Epidermal melanocyte (primary cell): Measurements from ENCODE around the gene STXBP6.
"Not testable (repeated sequence)": the region's sequence is repeated elsewhere in the genome, so short reads cannot be mapped to it uniquely, and the experiment has no call there.

Source experiments
- DNase-seq: peaks from one replicate; pipeline ENCODE4 v3.0.0; 2011; ENCODE audit warnings: low spot score; ENCODE audit not compliant: insufficient read length

The STXBP6 gene

GRCh38 chr14:24806061-24806678 lies 243.8 kb downstream of the STXBP6 start:
- DNase-seq: peak; percentile 22

GRCh38 chr14:24804552-24805212 lies 245.3 kb downstream of the STXBP6 start:
- no peak for DNase-seq

- DNase-seq: no peak
Measured at GRCh38 chr14:24803933-24804494, 245.9 kb downstream of the STXBP6 start.

- not testable (repeated sequence) for DNase-seq
Measured at GRCh38 chr14:24803426-24803825, 246.5 kb downstream of the STXBP6 start.

- no peak for DNase-seq
Measured at GRCh38 chr14:24802236-24802635, 247.7 kb downstream of the STXBP6 start.

GRCh38 chr14:24801024-24801423 lies 248.9 kb downstream of the STXBP6 start:
- no peak for DNase-seq

GRCh38 chr14:24798911-24799462 lies 251.0 kb downstream of the STXBP6 start:
- no peak for DNase-seq

GRCh38 chr14:24795406-24795805 lies 254.5 kb downstream of the STXBP6 start:
- no peak for DNase-seq

GRCh38 chr14:24794644-24795305 lies 255.2 kb downstream of the STXBP6 start:
- no peak for DNase-seq

GRCh38 chr14:24790196-24790595 lies 259.8 kb downstream of the STXBP6 start:
- DNase-seq: no peak

GRCh38 chr14:24789378-24789884 lies 260.5 kb downstream of the STXBP6 start:
- DNase-seq: no peak

GRCh38 chr14:24785698-24786097 lies 264.2 kb downstream of the STXBP6 start:
- DNase-seq: peak; percentile 38

- no peak for DNase-seq
Measured at GRCh38 chr14:24784981-24785380, 265.0 kb downstream of the STXBP6 start.

GRCh38 chr14:24783791-24784190 lies 266.2 kb downstream of the STXBP6 start:
- DNase-seq: no peak

- DNase-seq: no peak
Measured at GRCh38 chr14:24780281-24780680, 269.7 kb downstream of the STXBP6 start.

- no peak for DNase-seq
Measured at GRCh38 chr14:24777678-24778077, 272.3 kb downstream of the STXBP6 start.

- no peak for DNase-seq
Measured at GRCh38 chr14:24775950-24776349, 274.0 kb downstream of the STXBP6 start.

GRCh38 chr14:24774187-24774915 lies 275.6 kb downstream of the STXBP6 start:
- no peak for DNase-seq

GRCh38 chr14:24773564-24773963 lies 276.4 kb downstream of the STXBP6 start:
- not testable (repeated sequence) for DNase-seq

- DNase-seq: no peak
Measured at GRCh38 chr14:24766434-24766833, 283.5 kb downstream of the STXBP6 start.

GRCh38 chr14:24761141-24761540 lies 288.8 kb downstream of the STXBP6 start:
- no peak for DNase-seq
